Activated CD4-positive, alpha-beta memory T cell treated with anti-CD3 and anti-CD28 coated beads, Interleukin-2, amount 10 ng/mL, durations not matched to agents 7 days and 5 days (primary cell): ENCODE results near the gene HNRNPAB. TPM values are rescaled to one million over a fixed set of nuclear protein-coding genes. Genes with fewer than 3 reads are reported as not detected.
A peak's percentile ranks its signal among the peaks of the same experiment; 100 is the strongest.
"Not testable (repeated sequence)": the region's sequence is repeated elsewhere in the genome, so short reads cannot be mapped to it uniquely, and the experiment has no call there.

Experiments
- CTCF ChIA-PET: fragments of 350-600 bp; sonication (Branson Sonifier 250); formaldehyde crosslinking; loops from one replicate; lab custom pipeline; 2021; ENCODE audit warnings: antibody characterized with exemption, inconsistent platforms; lab: Charles Lee
- POLR2A ChIA-PET: fragments of 350-600 bp; sonication (Branson Sonifier 250); formaldehyde crosslinking; loops from one replicate; lab custom pipeline; 2021; ENCODE audit warnings: antibody characterized with exemption; lab: Charles Lee
- DNase-seq: peaks from one replicate; pipeline ENCODE4 v3.0.0-alpha.2; 2020
- H3K27ac Mint-ChIP-seq: one replicate; pipeline ENCODE4 v1.8.0; 2021; ENCODE audit warnings: mild to moderate bottlenecking, mixed read lengths
- H3K27me3 Mint-ChIP-seq: one replicate; pipeline ENCODE4 v1.8.0; 2021; ENCODE audit warnings: mixed read lengths
- H3K36me3 Mint-ChIP-seq: one replicate; pipeline ENCODE4 v1.8.0; 2021; ENCODE audit warnings: low read depth, mixed read lengths
- H3K4me1 Mint-ChIP-seq: one replicate; pipeline ENCODE4 v1.8.0; 2021; ENCODE audit warnings: mixed read lengths
- H3K4me3 Mint-ChIP-seq: one replicate; pipeline ENCODE4 v1.8.0; 2021; ENCODE audit warnings: mild to moderate bottlenecking, mixed read lengths
- H3K9me3 Mint-ChIP-seq: one replicate; pipeline ENCODE4 v1.8.0; 2021; ENCODE audit warnings: mixed read lengths
- total RNA-seq, 2 experiments: library from RNA; stranded (reverse); gene quantifications; one replicate each; pipeline ENCODE4 v1.2.3, GENCODE V29; 2021

Gene HNRNPAB
- total RNA-seq, 2 experiments from 2014 or later, result 177 to 186 TPM

- no peak overlapping the region for H3K4me3 Mint-ChIP-seq
- CTCF ChIA-PET, result interaction anchor here (0.6 to 1.5 kb wide), 15 partner anchors 9 to 321 kb away, joined by 3 to 13 read pairs (median 4); partner anchors contain the start of gene HNRNPAB
- no peak for DNase-seq
- peaks cover 15% of the 10 kb centered on the region for H3K36me3 Mint-ChIP-seq
- POLR2A ChIA-PET, result interaction anchor here (0.8 to 2.0 kb wide), 4 partner anchors 11 to 31 kb away, joined by 3 to 12 read pairs (median 4); partner anchors contain the start of gene HNRNPAB
- no peaks in the 10 kb centered on the region for H3K9me3 Mint-ChIP-seq
- peaks cover 79% of the 10 kb centered on the region for H3K4me1 Mint-ChIP-seq
- no peaks in the 10 kb centered on the region for H3K27me3 Mint-ChIP-seq
- H3K27ac Mint-ChIP-seq, result peak overlapping the region; percentile 52
Measured at GRCh38 chr5:178235588-178235974, 31.2 kb downstream of the HNRNPAB start.

GRCh38 chr5:178236126-178236525 is 31.8 kb downstream of the HNRNPAB start:
- no peak for DNase-seq
- Mint-ChIP-seq H3K27ac (peak overlapping the region; percentile 18), H3K9me3 (no peaks in the 10 kb centered on the region), H3K4me3 (no peak overlapping the region), H3K36me3 (peaks cover 9% of the 10 kb centered on the region), H3K4me1 (peaks cover 79% of the 10 kb centered on the region), H3K27me3 (no peaks in the 10 kb centered on the region)
- ChIA-PET POLR2A (no interaction called here), CTCF (interaction anchor here (0.6 to 0.8 kb wide), 3 partner anchors 11 to 281 kb away, joined by 4 to 7 read pairs (median 5); no protein-coding TSS in a partner anchor)

DNA sequence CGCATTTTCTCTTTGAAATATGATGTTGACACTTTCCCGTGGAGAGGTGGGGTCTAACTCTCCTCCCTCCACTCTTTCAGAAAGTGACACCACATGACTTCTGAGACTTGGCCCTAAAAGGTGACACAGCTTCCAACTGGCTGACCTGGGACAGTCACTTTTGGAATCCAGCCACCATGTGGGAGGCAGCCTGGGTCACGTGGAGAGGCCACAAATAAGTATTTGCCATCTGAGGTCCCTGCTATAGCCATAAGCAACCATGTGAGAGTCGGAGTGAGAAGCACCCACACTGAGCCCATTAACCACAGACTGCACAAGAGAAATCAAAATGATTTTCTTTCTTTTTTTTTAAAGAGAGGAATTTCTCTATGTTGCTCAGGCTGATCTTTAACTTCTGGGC is 32.3 kb downstream of the HNRNPAB start:
- H3K9me3 Mint-ChIP-seq, result no peaks in the 10 kb centered on the region
- peaks cover 77% of the 10 kb centered on the region for H3K4me1 Mint-ChIP-seq
- no peak for DNase-seq
- POLR2A ChIA-PET, result no interaction called here
- CTCF ChIA-PET, result interaction anchor here (0.8 kb wide), 1 partner anchor 11 kb away, joined by 4 read pairs; no protein-coding TSS in a partner anchor
- H3K4me3 Mint-ChIP-seq, result no peak overlapping the region
- H3K27ac Mint-ChIP-seq, result no peak overlapping the region
- H3K27me3 Mint-ChIP-seq, result no peaks in the 10 kb centered on the region
- H3K36me3 Mint-ChIP-seq, result peaks cover 4% of the 10 kb centered on the region

GRCh38 chr5:178237431-178238312 is 33.3 kb downstream of the HNRNPAB start:
- peaks cover 81% of the 10 kb centered on the region for H3K4me1 Mint-ChIP-seq

DNA sequence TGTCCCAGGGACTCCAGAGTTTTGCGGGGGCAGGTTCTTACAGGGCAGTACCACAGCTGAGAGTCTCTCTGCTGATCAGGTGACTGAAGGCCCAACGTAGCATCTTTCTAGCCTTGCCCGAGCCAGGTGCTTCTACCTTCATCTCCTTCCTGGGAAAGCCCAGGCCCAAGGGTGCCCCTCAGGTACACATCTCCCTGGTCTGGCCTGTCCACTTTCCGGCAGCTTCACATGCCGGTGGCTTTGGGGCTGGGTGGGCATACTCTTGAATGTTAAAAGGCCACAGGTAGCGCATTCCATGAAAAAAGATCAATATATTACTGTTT is 33.9 kb downstream of the HNRNPAB start:
- Mint-ChIP-seq H3K27me3 (no peaks in the 10 kb centered on the region), H3K4me3 (no peak overlapping the region)

More at GRCh38 chr5:178237431-178238312, 33.3 kb downstream of the HNRNPAB start:
- ChIA-PET CTCF (interaction anchor here (1.5 to 2.0 kb wide), 2 partner anchors 10 to 46 kb away, joined by 3 to 4 read pairs; no protein-coding TSS in a partner anchor), POLR2A (interaction anchor here (1.6 to 1.8 kb wide), 4 partner anchors 11 to 1386 kb away, joined by 5 to 7 read pairs (median 6); partner anchors contain the start of gene HNRNPH1)
- no peaks in the 10 kb centered on the region for H3K27me3 Mint-ChIP-seq
- DNase-seq, result no peak
- H3K9me3 Mint-ChIP-seq, result no peaks in the 10 kb centered on the region
- no peak overlapping the region for H3K4me3 Mint-ChIP-seq
- H3K27ac Mint-ChIP-seq, result peak overlapping the region; percentile 95
- no peaks in the 10 kb centered on the region for H3K36me3 Mint-ChIP-seq

GRCh38 chr5:178238711-178239592 is 34.6 kb downstream of the HNRNPAB start:
- H3K36me3 Mint-ChIP-seq, result no peaks in the 10 kb centered on the region
- ChIA-PET CTCF (interaction anchor here (1.5 to 2.0 kb wide), 2 partner anchors 9 to 45 kb away, joined by 3 to 4 read pairs; no protein-coding TSS in a partner anchor), POLR2A (interaction anchor here (1.6 to 2.1 kb wide), 5 partner anchors 10 to 1385 kb away, joined by 5 to 10 read pairs (median 6); partner anchors contain the start of genes HNRNPAB and HNRNPH1)
- peaks cover 74% of the 10 kb centered on the region for H3K4me1 Mint-ChIP-seq
- peak; percentile 51 for DNase-seq
- no peaks in the 10 kb centered on the region for H3K9me3 Mint-ChIP-seq
- H3K4me3 Mint-ChIP-seq, result peak overlapping the region; percentile 41
- no peaks in the 10 kb centered on the region for H3K27me3 Mint-ChIP-seq
- H3K27ac Mint-ChIP-seq, result peak overlapping the region; percentile 95

More for the DNA sequence above, 33.9 kb downstream of the HNRNPAB start:
- H3K9me3 Mint-ChIP-seq, result no peaks in the 10 kb centered on the region
- peaks cover 78% of the 10 kb centered on the region for H3K4me1 Mint-ChIP-seq
- DNase-seq, result no peak
- H3K36me3 Mint-ChIP-seq, result no peaks in the 10 kb centered on the region
- peak overlapping the region; percentile 95 for H3K27ac Mint-ChIP-seq
- CTCF ChIA-PET, result interaction anchor here (1.5 to 2.0 kb wide), 2 partner anchors 9 to 45 kb away, joined by 3 to 4 read pairs; no protein-coding TSS in a partner anchor
- POLR2A ChIA-PET, result interaction anchor here (1.6 to 2.1 kb wide), 5 partner anchors 11 to 1385 kb away, joined by 5 to 10 read pairs (median 6); partner anchors contain the start of genes HNRNPAB and HNRNPH1

DNA sequence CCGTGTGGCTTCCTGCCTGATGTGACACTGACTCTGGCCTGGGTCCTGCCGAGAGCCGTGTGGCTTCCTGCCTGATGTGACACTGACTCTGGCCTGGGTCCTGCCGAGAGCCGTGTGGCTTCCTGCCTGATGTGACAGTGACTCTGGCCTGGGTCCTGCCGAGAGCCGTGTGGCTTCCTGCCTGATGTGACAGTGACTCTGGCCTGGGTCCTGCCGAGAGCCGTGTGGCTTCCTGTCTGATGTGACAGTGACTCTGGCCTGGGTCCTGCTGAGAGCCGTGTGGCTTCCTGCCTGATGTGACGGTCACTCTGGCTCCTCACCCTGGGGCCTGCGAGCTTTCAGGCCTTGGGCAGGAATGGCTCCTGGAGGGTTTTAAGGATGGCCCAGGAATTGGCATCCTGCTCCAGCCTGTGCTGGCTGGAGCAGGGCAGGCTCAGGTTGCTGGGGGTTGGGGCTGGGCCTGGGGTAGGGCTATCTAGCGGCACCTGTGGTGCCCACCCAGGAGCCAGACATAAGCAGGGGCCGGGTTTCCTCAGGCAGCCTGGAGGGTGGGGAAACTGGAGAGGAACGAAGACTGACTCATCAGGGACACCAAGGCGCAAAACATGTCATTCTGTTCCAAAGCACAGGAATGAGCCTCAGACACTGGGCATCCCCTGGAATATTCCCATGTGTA is 35.4 kb downstream of the HNRNPAB start:
- H3K4me1 Mint-ChIP-seq, result peaks cover 66% of the 10 kb centered on the region

DNA sequence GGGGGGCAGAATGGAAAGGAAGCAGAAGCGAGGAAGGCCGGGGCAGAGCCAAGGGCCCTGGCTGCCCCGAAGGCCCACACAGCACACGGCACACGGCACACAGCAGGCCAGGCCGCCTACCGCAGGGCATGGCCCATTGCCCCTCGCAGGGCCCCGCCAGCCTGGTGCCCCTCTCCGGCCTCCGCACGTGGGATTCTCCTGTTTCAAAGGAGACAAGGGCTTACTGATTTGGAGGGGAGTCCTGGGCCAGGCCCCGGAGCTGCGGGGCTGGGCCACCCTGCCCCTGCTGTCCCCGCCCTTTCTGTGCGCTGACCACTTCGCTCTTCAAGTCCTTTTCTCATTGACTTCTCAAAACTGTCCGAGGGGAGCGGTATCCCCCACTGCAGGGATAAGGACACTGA is 36.0 kb downstream of the HNRNPAB start:
- no peaks in the 10 kb centered on the region for H3K9me3 Mint-ChIP-seq
- no peaks in the 10 kb centered on the region for H3K27me3 Mint-ChIP-seq
- no peaks in the 10 kb centered on the region for H3K36me3 Mint-ChIP-seq
- no peak for DNase-seq
- POLR2A ChIA-PET, result interaction anchor here (0.6 to 2.1 kb wide), 4 partner anchors 9 to 36 kb away, joined by 3 to 10 read pairs (median 7); partner anchors contain the start of gene HNRNPAB
- CTCF ChIA-PET, result no interaction called here
- H3K27ac Mint-ChIP-seq, result peak overlapping the region; percentile 93
- peak overlapping the region; percentile 26 for H3K4me3 Mint-ChIP-seq
- peaks cover 60% of the 10 kb centered on the region for H3K4me1 Mint-ChIP-seq

More for the DNA sequence above, 35.4 kb downstream of the HNRNPAB start:
- POLR2A ChIA-PET, result interaction anchor here (1.7 to 2.1 kb wide), 4 partner anchors 28 to 1384 kb away, joined by 5 to 10 read pairs (median 6); partner anchors contain the start of genes HNRNPAB and HNRNPH1
- H3K36me3 Mint-ChIP-seq, H3K9me3 Mint-ChIP-seq, H3K27me3 Mint-ChIP-seq, CTCF ChIA-PET: not testable (repeated sequence)
- Mint-ChIP-seq H3K27ac (peak overlapping the region; percentile 93), H3K4me3 (peak overlapping the region; percentile 35)
- peak; percentile 53 for DNase-seq

DNA sequence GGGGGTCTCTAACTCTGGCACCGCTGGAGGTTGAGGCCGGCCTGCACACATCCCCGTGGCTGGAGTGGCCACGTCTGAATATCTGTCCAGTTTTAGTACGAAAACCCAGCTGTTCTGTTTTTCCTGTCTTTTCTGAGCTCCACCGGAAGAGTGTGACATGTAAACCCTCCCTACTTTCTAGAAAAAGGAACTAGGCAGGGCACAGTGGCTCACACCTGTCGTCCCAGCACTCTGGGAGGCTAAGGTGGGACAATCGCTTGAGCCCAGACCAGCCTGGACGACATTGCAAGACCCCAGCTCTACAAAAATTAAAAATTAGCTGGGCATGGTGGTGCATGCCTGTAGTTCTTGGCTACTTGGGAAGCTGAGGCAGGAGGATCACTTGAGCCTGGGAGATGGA is 36.4 kb downstream of the HNRNPAB start:
- ChIA-PET POLR2A (interaction anchor here (0.6 to 1.8 kb wide), 4 partner anchors 8 to 37 kb away, joined by 3 to 9 read pairs (median 5); partner anchors contain the start of gene HNRNPAB), CTCF (interaction anchor here (0.8 kb wide), 1 partner anchor 547 kb away, joined by 3 read pairs; no protein-coding TSS in a partner anchor)
- DNase-seq, result no peak
- no peaks in the 10 kb centered on the region for H3K27me3 Mint-ChIP-seq
- H3K4me1 Mint-ChIP-seq, result peaks cover 57% of the 10 kb centered on the region
- peak overlapping the region; percentile 26 for H3K4me3 Mint-ChIP-seq
- H3K27ac Mint-ChIP-seq, result peak overlapping the region; percentile 86
- H3K36me3 Mint-ChIP-seq, result no peaks in the 10 kb centered on the region
- H3K9me3 Mint-ChIP-seq, result no peaks in the 10 kb centered on the region

- Mint-ChIP-seq H3K4me1 (peaks cover 56% of the 10 kb centered on the region), H3K27me3 (no peaks in the 10 kb centered on the region), H3K4me3 (peak overlapping the region; percentile 26), H3K9me3 (no peaks in the 10 kb centered on the region), H3K27ac (peak overlapping the region; percentile 86), H3K36me3 (no peaks in the 10 kb centered on the region)
- POLR2A ChIA-PET, result interaction anchor here (1.2 to 1.8 kb wide), 3 partner anchors 8 to 37 kb away, joined by 5 to 9 read pairs (median 5); partner anchors contain the start of gene HNRNPAB
- no peak for DNase-seq
- CTCF ChIA-PET, result interaction anchor here (0.8 kb wide), 1 partner anchor 546 kb away, joined by 3 read pairs; no protein-coding TSS in a partner anchor
Measured at GRCh38 chr5:178241231-178241663, 36.9 kb downstream of the HNRNPAB start.

DNA sequence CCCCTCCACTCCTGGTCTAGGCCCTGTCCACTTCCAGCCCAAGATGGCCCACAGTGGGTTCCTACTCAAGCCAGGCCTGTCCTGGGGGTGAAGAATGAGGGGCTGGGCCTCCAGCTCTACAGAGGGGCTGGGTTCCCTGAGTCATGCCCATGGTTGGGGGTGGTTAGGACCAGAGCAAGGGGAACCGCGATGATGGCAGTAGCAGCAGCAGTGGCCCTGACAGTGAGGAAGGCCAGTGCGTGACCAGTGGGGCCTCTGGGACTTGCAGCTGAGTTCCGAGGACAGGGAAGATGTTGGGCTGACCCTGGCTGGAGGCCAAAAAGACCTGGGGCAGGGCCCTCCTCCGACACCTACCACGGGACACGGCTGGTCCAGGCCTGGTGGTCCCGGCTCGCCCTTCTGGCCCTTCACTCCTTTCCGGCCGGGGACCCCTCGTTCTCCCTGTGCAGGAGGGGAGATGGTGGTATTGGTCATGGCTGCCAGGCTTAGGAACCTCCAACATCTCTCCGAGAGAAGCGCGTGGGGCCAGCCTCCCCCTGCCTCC is 37.4 kb downstream of the HNRNPAB start:
- no peaks in the 10 kb centered on the region for H3K9me3 Mint-ChIP-seq
- CTCF ChIA-PET, result interaction anchor here (0.8 kb wide), 1 partner anchor 546 kb away, joined by 3 read pairs; no protein-coding TSS in a partner anchor
- no peaks in the 10 kb centered on the region for H3K27me3 Mint-ChIP-seq
- H3K36me3 Mint-ChIP-seq, result no peaks in the 10 kb centered on the region
- POLR2A ChIA-PET, result interaction anchor here (1.5 to 1.8 kb wide), 2 partner anchors 9 to 37 kb away, joined by 5 read pairs; partner anchors contain the start of gene HNRNPAB
- H3K27ac Mint-ChIP-seq, result peak overlapping the region; percentile 86
- DNase-seq, result no peak
- peaks cover 50% of the 10 kb centered on the region for H3K4me1 Mint-ChIP-seq
- peak overlapping the region; percentile 26 for H3K4me3 Mint-ChIP-seq
